Vagina (tissue), 2 donors: Measurements from ENCODE around the gene RHEX. TPM values are rescaled to one million over a fixed set of nuclear protein-coding genes. Genes with fewer than 3 reads are reported as not detected.
"Not testable (repeated sequence)": the region's sequence is repeated elsewhere in the genome, so short reads cannot be mapped to it uniquely, and the experiment has no call there.

ENCODE experiments used
- DNase-seq, 2 donors: peaks; one replicate each; pipeline ENCODE4 v3.0.0-alpha.2; 2017; ENCODE audit errors: extremely low spot score in 2 of 2
- H3K27ac ChIP-seq: fragments of 200-600 bp; sonication (generic); one replicate; pipeline ENCODE4 v1.5.1; 2019
- H3K27me3 ChIP-seq: fragments of 200-600 bp; sonication (generic); one replicate; pipeline ENCODE4 v1.5.1; 2019
- H3K36me3 ChIP-seq, 2 donors: fragments of 200-600 bp; sonication (generic); one replicate each; pipeline ENCODE4 v1.5.1; 2017 to 2019
- H3K4me1 ChIP-seq: fragments of 200-600 bp; sonication (generic); one replicate; pipeline ENCODE4 v1.5.1; 2019
- H3K4me3 ChIP-seq, 2 donors: fragments of 200-600 bp; sonication (generic); 1 replicate in 1 of 2; 2 replicates in 1 of 2; pipeline ENCODE4 v1.5.1; 2016 to 2019
- H3K9me3 ChIP-seq: fragments of 200-600 bp; sonication (generic); one replicate; pipeline ENCODE4 v1.5.1; 2019
- CTCF ChIP-seq, 3 experiments: fragments of 450-650 bp in 2 of 3; fragments of 200-600 bp in 1 of 3; sonication (generic) in 1 of 3; IDR thresholded peaks; one replicate each; pipeline ENCODE4 v1.5.1; 2017 to 2019; ENCODE audit warnings: antibody characterized with exemption in 3 of 3, mild to moderate bottlenecking in 2 of 3, moderate library complexity in 2 of 3
- POLR2A ChIP-seq, 2 donors: fragments of 450-650 bp; IDR thresholded peaks; one replicate each; pipeline ENCODE4 v1.6.1; 2017; ENCODE audit warnings: antibody characterized with exemption in 2 of 2, mild to moderate bottlenecking in 2 of 2, moderate library complexity in 2 of 2
- POLR2AphosphoS5 ChIP-seq, 2 donors: sonication (generic); formaldehyde crosslinking; IDR thresholded peaks; one replicate each; pipeline ENCODE4 v1.9.0; 2017; ENCODE audit warnings: antibody characterized with exemption in 2 of 2, mild to moderate bottlenecking in 2 of 2, low read depth in 1 of 2; ENCODE audit not compliant: insufficient read depth in 1 of 2
- intact Hi-C: fragments of 100-400 bp; cut with DNase I; formaldehyde crosslinking; loops from one replicate; pipeline ENCODE4 v1.15.1; 2023
- total RNA-seq: library from RNA; depleted of rRNA; stranded (reverse); fragments of >200 nt; gene quantifications from one replicate; pipeline ENCODE4 v1.2.3, GENCODE V29; 2016

The RHEX gene
- total RNA-seq, 1 donor from 2014 or later = 1.7 TPM

DNA sequence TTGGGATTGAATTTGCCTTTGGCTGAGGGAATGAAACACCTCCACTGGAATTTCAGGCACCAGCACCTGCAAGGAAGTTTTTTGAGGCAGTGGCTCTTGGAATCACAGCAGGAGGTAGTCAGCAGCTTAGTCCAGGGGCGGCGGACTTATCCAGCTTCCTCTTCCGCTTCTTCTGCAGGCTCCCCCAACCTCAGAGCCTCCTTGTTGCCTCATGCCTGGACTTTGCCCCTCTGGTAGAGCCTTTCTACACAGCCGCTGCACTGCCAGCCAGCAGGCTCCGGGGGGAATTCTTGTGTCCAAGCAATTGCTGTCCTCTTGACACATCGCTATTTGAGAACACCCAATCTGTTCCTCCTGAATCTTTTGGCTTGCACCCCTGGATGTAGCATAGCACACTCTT, 4.4 kb upstream of the RHEX start:
- no peak overlapping the region for H3K27ac ChIP-seq
- no peaks in the 10 kb centered on the region for H3K27me3 ChIP-seq
- intact Hi-C loops = no loop called here
- no peak overlapping the region for H3K4me3 ChIP-seq
- H3K9me3 ChIP-seq = no peaks in the 10 kb centered on the region
- no peaks in the 10 kb centered on the region for H3K36me3 ChIP-seq
- peaks cover 6% of the 10 kb centered on the region for H3K4me1 ChIP-seq
- no peak for TF ChIP-seq POLR2A (IDR thresholded peaks at IDR 0.05)
- no peak for TF ChIP-seq POLR2AphosphoS5 (IDR thresholded peaks at IDR 0.05; ENCODE audit: insufficient read depth in 1 of 2, low read depth in 1 of 2)
- no peak for TF ChIP-seq CTCF (IDR thresholded peaks at IDR 0.05)
- DNase-seq = no peak

DNA sequence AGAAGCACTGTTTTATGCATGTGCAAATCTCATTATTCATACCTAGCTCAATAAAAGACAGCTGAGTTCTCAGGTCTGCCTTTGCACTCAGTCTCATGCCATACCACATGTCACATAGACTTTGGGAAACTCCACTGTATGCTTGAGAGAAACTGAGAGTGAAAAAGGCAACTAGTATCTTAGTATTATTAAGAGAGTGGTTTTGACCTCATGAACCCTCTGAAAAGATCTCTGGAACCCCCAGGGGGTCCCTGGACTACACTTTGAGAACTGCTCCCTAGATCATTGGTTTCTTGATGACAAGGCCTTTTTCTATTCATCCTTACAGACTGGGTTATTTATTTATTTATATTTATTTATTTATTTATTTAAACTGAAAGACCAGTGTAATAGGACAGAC, 3.7 kb upstream of the RHEX start:
- no peak overlapping the region for H3K4me3 ChIP-seq
- TF ChIP-seq POLR2A (IDR thresholded peaks at IDR 0.05) (no peak), POLR2AphosphoS5 (IDR thresholded peaks at IDR 0.05; ENCODE audit: insufficient read depth in 1 of 2, low read depth in 1 of 2) (no peak), CTCF (IDR thresholded peaks at IDR 0.05) (no peak)
- no peaks in the 10 kb centered on the region for H3K36me3 ChIP-seq
- DNase-seq = no peak
- intact Hi-C loops = no loop called here
- H3K27me3 ChIP-seq = no peaks in the 10 kb centered on the region
- peaks cover 6% of the 10 kb centered on the region for H3K4me1 ChIP-seq
- no peaks in the 10 kb centered on the region for H3K9me3 ChIP-seq
- H3K27ac ChIP-seq = no peak overlapping the region

DNA sequence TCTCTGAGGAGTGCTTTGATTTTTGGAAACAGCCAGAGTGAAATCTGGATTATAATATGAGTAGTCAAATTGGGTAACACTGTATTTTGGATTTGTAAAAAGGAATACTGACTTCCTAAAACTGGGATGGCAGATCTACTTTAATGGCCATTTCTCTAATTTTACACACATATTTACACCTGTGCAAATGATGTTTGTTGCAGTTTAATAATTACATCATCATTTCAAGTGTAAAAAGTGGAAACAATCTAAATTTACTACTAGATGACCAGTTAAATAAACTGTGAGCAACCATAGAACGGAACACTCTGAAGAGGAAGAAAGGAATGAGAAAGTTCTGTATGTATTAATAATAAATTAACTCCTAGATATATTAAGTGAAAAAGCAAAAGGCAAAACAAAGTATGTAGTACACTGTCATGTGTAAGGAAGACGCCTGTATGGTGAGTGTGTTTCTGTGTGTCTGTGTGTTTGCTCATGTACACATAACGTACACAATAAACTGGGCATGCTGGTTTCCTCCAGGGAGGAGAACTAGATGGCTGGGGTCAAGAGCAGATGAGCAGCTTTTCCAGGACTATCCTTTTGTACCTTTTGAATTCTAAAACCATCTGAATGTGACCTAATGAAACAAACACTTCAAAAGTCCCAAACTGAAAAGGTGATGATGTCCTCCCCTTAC, 2.9 kb upstream of the RHEX start:
- Histone ChIP-seq H3K27ac (no peak overlapping the region), H3K27me3 (no peaks in the 10 kb centered on the region), H3K4me3 (no peak overlapping the region), H3K4me1 (peaks cover 6% of the 10 kb centered on the region), H3K9me3 (no peaks in the 10 kb centered on the region), H3K36me3 (no peaks in the 10 kb centered on the region)
- intact Hi-C loops = loop anchor here (2.0 kb wide), 1 partner anchor 43 kb away; no protein-coding TSS in a partner anchor
- DNase-seq = no peak
- no peak for TF ChIP-seq POLR2AphosphoS5 (IDR thresholded peaks at IDR 0.05; ENCODE audit: insufficient read depth in 1 of 2, low read depth in 1 of 2)

DNA sequence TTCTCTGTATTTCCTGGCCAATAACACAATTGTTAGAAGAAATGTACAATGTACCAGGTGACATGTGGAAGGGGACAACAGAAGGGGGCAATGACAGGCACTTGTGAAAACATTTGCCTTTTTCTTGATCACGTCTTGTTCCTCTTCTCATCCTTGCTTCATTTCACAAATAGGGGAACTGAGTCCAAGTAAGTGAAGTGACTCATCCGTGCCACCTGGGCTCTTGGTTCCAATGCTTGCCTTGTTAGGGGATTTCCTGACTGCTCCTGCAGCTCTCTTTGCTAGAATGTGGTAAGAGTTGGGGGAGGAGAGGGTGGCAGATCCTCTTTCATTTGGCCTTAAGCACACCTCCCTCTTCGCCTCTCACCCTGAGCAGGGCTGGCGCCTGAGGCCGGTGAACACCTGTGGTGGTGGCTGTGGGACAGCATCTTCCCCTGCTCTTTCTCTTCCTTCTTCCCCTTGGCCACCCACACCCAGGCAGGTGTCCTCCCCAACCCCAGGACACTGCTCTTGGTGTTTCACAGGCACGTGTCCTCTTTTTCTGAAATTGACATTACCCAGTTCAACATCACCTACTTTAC, 2.2 kb upstream of the RHEX start:
- Histone ChIP-seq H3K27me3 (no peaks in the 10 kb centered on the region), H3K36me3 (no peaks in the 10 kb centered on the region), H3K9me3 (no peaks in the 10 kb centered on the region), H3K4me3 (no peak overlapping the region), H3K4me1 (peaks cover 6% of the 10 kb centered on the region), H3K27ac (no peak overlapping the region)
- TF ChIP-seq CTCF (IDR thresholded peaks at IDR 0.05) = no peak
- TF ChIP-seq POLR2AphosphoS5 (IDR thresholded peaks at IDR 0.05; ENCODE audit: insufficient read depth in 1 of 2, low read depth in 1 of 2) = no peak
- no peak for TF ChIP-seq POLR2A (IDR thresholded peaks at IDR 0.05)
- DNase-seq = no peak
- intact Hi-C loops = loop anchor here (2.0 kb wide), 1 partner anchor 42 kb away; no protein-coding TSS in a partner anchor

DNA sequence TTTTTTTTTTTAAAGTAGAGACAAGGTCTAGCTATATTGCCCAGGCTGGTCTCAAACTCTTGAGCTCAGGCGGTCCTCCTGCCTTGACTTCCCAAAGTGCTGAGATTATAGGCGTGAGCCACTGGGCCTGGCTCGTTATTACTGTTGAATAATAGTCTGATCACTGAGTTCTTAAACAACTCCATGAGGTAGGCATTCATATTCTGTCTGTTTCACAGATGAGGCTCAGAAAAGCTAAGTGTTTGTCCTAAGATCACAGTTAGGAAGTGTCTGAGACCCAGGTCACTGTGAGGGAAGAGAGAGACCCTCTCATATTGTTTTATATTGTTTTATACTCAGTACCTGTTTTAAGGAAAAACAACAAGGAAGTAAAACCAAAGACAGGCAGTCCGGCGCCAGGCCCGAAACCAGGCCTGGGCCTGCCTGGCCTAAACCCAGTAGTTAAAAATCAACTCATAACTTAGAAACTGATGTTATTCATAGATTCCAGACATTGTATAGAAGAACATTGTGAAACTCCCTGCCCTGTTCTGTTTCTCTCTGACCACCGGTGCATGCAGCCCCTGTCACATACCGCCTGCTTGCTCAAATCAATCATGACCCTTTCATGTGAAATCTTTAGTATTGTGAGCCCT, 625 bp upstream of the RHEX start:
- H3K27ac ChIP-seq, intact Hi-C loops, H3K27me3 ChIP-seq: not testable (repeated sequence)

DNA sequence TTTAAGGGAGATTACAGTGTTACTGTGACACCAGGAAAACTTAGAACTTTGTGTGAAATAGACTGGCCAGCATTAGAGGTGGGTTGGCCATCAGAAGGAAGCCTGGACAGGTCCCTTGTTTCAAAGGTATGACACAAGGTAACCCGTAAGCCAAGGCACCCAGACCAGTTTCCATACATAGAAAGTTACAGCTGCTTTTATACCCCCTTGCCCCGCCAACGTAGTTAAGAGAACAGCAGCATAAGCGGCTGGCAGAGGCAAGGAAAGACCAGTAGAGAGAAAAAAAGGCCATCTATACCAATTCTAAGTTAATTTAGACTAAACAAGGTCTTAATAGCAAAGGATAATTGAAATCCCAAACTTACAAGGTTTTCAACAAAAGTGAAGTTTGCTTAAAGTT, 643 bp downstream of the RHEX start:
- H3K9me3 ChIP-seq, H3K4me3 ChIP-seq, H3K27ac ChIP-seq, H3K4me1 ChIP-seq, intact Hi-C loops, H3K27me3 ChIP-seq, H3K36me3 ChIP-seq, DNase-seq: not testable (repeated sequence)

More for the DNA sequence above, 625 bp upstream of the RHEX start:
- H3K9me3 ChIP-seq, H3K4me3 ChIP-seq, DNase-seq, H3K36me3 ChIP-seq, H3K4me1 ChIP-seq: not testable (repeated sequence)

DNA sequence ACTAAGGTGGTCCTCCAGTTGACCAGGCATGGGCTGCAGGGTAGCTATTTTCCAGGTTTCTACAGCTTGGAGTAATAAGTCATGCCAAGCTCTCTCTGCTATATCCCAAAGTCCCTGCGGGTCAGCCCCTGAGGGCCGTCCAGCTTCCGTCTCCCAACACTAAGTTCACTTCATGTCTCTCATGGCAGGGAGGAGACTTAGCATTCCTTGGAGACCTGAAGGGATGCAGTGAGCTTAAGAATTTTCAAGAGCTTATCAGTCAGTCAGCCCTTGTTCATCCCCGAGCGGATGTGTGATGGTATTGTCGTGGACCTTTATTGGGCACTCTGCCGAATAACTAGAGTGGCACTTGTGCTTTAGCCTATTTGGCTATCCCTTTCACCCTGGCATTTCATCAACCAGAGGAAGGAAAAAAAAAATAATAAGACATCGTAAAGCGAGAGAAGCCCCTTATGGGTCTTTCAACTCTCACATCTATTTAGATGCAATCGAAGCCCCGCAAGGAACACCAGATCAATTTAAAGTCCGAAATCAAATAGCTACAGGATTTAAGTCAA, 2.2 kb downstream of the RHEX start:
- H3K36me3 ChIP-seq, H3K4me1 ChIP-seq, H3K9me3 ChIP-seq, H3K27me3 ChIP-seq, H3K4me3 ChIP-seq, H3K27ac ChIP-seq, intact Hi-C loops: not testable (repeated sequence)
- DNase-seq = peak in 1 of 2 donors; percentile 42

- H3K27me3 ChIP-seq, H3K4me3 ChIP-seq, H3K9me3 ChIP-seq, intact Hi-C loops, H3K27ac ChIP-seq, H3K4me1 ChIP-seq, H3K36me3 ChIP-seq: not testable (repeated sequence)
- DNase-seq = peak in 1 of 2 donors; percentile 42
Measured at GRCh38 chr1:206055639-206056323, 2.8 kb downstream of the RHEX start.

DNA sequence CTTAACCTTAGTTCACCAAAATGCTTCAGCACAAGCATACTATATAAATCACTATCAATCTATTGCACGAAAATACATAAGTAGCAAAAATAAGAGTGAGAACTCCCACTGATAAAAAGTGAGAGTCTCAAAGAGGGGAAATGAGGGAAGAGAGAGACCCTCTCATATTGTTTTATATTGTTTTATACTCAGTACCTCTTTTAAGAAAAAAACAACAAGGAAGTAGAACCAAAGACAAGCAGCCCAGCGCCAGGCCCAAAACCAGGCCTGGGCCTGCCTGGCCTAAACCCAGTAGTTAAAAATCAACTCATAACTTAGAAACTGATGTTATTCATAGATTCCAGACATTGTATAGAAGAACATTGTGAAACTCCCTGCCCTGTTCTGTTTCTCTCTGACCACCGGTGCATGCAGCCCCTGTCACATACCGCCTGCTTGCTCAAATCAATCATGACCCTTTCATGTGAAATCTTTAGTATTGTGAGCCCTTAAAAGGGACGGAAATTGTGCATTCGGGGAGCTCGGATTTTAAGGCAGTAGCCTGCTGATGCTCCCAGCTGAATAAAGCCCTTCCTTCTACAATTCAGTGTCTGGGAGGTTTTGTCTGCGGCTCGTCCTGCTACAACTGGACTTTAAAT, 5.4 kb downstream of the RHEX start:
- intact Hi-C loops, H3K4me3 ChIP-seq, H3K27me3 ChIP-seq, H3K4me1 ChIP-seq, H3K9me3 ChIP-seq, H3K36me3 ChIP-seq, H3K27ac ChIP-seq, DNase-seq: not testable (repeated sequence)
